ENCODE data around the gene SFI1.

DNA sequence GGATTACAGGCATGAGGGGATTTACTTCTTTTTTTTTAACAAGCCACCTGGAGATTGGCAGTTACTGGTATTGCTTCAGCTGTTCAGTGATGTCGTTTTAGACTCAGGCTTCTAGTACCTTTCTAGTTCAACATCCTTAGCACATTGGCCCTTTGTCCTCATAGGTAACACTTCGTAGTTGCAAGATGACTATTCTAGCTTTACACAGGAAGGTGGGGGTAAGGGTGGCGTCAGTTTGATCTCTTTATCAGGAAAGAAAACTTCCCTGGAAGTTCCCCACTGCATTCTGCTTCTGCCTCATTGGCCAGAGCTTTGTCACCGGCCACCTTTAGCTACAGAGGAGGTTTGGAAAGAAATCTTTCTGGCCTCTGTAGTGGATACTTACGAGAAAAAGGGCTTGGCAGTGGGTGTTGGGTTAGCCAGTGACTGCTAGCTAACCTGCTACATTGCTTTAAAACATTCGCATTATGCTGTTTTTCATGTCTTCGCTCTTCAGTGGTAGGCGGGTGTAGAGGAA is 40.7 kb downstream of the SFI1 start:
- TF ChIP-seq, protein P1, sequence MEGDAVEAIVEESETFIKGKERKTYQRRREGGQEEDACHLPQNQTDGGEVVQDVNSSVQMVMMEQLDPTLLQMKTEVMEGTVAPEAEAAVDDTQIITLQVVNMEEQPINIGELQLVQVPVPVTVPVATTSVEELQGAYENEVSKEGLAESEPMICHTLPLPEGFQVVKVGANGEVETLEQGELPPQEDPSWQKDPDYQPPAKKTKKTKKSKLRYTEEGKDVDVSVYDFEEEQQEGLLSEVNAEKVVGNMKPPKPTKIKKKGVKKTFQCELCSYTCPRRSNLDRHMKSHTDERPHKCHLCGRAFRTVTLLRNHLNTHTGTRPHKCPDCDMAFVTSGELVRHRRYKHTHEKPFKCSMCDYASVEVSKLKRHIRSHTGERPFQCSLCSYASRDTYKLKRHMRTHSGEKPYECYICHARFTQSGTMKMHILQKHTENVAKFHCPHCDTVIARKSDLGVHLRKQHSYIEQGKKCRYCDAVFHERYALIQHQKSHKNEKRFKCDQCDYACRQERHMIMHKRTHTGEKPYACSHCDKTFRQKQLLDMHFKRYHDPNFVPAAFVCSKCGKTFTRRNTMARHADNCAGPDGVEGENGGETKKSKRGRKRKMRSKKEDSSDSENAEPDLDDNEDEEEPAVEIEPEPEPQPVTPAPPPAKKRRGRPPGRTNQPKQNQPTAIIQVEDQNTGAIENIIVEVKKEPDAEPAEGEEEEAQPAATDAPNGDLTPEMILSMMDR (IDR thresholded peaks at IDR 0.05): no peak
- TF ChIP-seq POLR2A (IDR thresholded peaks at IDR 0.05): no peak
